ENCODE measurements around the gene BIRC2.
"Not testable (repeated sequence)": the region's sequence is repeated elsewhere in the genome, so short reads cannot be mapped to it uniquely, and the experiment has no call there.

The BIRC2 gene

DNA sequence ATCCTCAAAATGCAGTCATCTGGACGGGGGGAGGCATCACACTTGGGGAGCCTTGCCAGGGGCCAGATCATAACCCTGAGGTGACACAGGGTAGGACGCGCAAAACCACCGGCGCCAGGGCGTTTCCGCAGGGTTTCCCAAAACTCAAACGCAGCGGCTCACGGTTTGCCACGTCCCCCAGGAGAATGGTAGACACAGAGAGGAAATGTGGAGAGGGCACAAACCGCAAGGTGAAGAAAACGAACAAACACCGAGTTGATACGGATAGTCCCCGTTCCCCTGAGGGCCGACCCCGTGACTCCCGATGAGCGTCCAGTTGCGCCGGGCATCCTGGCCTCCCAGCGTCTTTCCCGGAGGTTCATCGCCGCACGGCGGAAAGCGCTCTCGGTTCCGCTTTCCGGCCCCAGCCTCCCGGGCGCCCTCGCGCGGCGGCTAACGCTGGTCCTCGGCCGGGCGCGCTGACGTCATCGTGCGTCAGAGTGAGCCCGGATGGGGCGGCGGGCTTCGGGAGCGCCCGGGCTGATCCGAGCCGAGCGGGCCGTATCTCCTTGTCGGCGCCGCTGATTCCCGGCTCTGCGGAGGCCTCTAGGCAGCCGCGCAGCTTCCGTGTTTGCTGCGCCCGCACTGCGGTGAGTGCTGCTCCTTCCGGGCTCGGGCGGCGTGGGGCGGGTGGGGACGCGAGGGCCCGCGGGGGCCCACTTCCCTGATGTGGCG lies at the start of gene BIRC2:
Gene BIRC2 (plus strand): TSS at position 467 of the 714 bp plus-strand sequence. CDS start 2,641 bp downstream, outside the sequence.
- DNase-seq, result peak; percentile 92

GRCh38 chr11:102300837-102301236 lies 46.2 kb upstream of the BIRC2 start:
- not testable (repeated sequence) for DNase-seq

DNA sequence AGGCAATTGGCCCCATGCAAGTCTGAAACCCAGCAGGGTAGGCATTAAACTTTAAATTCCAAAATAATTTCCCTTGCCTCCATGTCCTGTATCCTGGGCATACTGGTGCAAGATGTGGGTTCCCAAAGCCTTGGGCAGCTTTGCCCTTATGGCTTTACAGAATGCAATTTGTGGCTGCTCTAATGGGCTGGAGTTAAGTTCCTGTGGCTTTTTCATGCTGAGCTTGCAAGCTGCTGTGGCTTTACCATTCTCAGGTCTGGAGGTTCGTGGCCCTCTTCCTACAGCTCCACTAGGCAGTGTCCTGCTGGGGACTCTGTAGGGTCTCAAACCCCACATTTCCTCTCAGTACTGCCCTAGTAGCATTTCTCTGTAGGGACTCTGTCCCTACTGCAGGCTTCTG lies 44.8 kb upstream of the BIRC2 start:
- DNase-seq, result no peak

GRCh38 chr11:102304686-102305085 lies 42.3 kb upstream of the BIRC2 start:
- DNase-seq, result no peak

- DNase-seq, result no peak
Measured at GRCh38 chr11:102305352-102306047, 41.5 kb upstream of the BIRC2 start.

DNA sequence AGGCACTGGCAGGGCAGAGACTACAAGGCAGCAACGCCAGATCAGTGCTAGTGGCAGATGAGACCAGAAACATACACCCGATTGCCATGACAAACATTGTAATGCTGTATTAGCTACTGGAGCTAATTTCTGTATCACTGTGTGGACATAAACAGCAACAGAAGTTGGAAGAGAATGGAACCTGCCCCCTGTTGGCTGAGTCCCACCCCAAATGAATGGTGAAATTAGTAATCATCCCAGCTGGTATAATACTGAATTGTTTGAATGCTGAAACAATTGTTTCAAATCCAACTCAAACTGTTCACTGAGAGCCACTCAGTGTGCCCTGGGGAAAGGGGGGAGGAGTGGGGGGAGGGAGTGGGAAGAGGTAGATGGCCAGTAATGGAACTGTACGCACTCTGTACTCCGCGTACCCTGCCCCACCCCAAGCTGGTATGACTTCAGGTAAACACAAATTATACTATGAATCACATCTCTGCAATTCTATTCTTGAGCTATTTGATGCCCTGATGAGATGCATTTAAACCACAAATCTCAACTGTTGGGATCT lies 40.9 kb upstream of the BIRC2 start:
- peak; percentile 43 for DNase-seq

GRCh38 chr11:102306817-102307726 lies 39.9 kb upstream of the BIRC2 start:
- DNase-seq, result peak; percentile 58

DNA sequence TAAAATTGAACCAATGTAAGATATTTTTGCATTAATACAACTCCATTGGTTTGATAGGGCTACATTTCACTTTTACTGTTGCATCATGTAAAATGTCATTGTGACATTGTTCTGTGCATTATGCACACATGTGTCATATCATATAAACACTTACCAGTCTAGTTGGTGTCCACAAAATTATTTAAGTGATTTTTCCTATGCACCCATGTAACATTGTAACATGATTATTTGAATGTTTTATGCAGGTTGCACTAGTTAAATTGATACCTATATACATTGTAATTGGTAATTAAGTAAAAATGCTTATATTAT lies 39.3 kb upstream of the BIRC2 start:
- DNase-seq, result no peak

GRCh38 chr11:102309621-102310541 lies 37.1 kb upstream of the BIRC2 start:
- no peak for DNase-seq

- DNase-seq, result no peak
Measured at GRCh38 chr11:102312667-102313066, 34.3 kb upstream of the BIRC2 start.

DNA sequence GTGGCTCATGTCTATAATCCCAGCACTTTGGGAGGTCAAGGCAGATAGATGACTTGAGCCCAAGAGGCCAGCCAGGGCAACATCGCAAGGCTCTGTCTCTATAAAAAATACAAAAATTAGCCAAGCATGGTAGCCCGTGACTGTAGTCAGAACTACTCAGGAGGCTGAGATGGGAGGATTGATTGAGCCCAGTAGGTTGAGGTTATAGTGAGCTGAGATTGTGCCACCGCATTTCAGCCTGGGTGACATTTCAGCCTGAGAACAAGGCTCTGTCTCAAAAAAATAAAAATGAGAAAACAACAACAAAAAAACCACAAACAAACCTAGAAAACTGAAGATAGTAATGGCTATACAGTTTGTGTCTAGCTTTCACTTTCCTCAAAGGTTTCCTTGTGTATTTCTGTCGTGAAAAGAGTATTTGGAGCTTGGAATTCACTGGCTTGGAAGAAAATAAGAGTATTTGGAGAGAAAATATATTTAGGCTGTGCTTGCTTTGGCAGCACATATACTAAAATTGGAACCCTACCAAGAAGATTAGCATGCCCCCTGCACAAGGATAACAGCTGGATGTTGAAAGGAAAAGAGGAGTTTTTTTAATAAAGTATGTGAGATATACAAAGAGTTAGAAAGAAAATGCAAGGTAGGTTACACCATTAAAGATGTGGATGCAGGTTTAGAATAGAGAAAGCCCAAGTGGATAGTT lies 33.6 kb upstream of the BIRC2 start:
- no peak for DNase-seq

GRCh38 chr11:102314784-102315183 lies 32.2 kb upstream of the BIRC2 start:
- DNase-seq, result no peak

DNA sequence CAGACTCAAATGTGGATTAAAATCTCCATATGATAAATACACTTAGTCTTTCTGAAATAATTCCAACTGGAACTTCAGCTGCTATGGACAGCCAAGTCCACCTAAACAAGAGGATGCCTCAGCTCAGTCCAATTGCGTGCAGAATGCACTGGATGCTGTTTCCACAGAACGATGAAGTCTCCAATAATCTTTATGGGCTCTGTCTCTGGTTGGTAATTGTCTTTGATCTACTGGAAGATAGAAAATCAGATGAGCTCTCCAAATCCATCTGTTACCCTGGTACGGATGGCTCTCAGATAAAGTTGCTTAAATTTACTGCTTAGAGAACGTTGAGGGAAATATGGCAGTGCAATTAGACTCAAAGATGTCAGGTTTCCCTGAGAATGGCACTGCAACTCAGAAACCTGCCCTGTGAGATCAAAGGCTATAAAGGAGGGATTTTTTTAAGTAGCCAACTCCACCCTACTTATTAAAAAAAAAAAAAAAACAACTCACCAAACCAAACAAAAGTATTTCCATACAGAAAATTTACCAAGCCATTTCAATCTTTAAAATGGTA lies 30.6 kb upstream of the BIRC2 start:
- peak; percentile 14 for DNase-seq

- DNase-seq, result peak; percentile 98
Measured at GRCh38 chr11:102317099-102317767, 29.8 kb upstream of the BIRC2 start, which contains the start of gene BIRC3. BIRC3 (plus strand) TSS chr11:102317484; CDS start chr11:102324510, 7,026 bp downstream.

- no peak for DNase-seq
Measured at GRCh38 chr11:102317768-102318103, 29.3 kb upstream of the BIRC2 start.

DNA sequence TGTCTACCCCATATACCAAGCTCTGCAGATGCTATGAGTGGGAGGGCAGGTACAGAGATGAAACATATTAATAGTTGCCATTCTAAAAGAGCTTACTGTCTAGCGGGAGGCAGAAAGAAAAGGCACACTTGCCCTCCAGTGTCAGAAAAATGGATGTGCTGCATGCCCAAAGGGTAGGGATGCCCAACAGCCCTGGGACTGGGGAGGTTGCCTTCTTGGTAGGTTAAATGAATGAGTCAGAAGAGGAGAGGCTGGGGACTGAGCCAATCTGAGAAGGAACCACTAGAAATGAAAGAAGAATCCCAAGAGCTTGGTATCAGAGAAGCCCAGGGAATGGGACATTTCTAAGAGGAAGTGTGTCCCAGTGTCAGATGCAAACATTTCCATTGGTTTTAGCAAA lies 28.5 kb upstream of the BIRC2 start:
- no peak for DNase-seq

DNA sequence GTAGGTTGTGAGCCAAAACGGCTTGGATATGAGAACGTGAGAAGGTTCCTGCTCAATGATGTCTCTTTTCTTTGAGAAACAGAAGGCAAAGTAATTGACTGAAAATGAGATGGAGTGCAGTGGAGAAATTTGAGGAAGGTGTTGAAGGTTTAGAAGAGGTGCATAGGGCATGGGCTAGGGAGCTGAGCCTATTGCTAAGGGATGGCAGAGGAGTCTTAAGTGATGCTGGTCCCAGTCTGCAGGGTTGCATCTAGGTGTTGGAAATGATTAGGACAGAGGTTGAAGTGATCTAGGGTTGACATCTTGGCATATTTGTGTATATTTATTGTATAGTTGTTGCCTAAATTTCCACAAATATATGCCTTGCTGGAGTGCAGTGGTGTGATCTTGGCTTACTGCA lies 27.5 kb upstream of the BIRC2 start:
- no peak for DNase-seq

GRCh38 chr11:102320188-102320587 lies 26.8 kb upstream of the BIRC2 start:
- DNase-seq, result no peak

DNA sequence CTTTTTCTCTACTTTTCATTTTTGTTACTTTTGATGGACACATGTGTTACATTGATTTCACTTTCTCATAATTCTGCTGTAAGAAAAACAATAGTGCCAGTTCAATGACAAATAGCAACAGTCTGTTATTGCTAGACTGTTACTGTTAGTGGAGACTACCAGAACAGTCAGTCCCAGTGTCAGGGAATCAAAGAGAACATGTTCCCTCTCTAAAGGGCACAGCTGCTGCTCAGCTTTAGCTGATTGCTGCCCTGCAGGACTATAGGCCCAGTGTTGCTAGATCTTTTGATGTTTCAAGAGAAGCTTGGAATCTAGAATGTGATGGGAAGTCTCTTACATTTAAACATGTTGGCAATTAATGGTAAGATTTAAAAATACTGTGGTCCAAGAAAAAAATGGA lies 26.3 kb upstream of the BIRC2 start:
- DNase-seq, result no peak

- no peak for DNase-seq
Measured at GRCh38 chr11:102322560-102322959, 24.5 kb upstream of the BIRC2 start.
